ENCODE data around the gene USP21.

DNA sequence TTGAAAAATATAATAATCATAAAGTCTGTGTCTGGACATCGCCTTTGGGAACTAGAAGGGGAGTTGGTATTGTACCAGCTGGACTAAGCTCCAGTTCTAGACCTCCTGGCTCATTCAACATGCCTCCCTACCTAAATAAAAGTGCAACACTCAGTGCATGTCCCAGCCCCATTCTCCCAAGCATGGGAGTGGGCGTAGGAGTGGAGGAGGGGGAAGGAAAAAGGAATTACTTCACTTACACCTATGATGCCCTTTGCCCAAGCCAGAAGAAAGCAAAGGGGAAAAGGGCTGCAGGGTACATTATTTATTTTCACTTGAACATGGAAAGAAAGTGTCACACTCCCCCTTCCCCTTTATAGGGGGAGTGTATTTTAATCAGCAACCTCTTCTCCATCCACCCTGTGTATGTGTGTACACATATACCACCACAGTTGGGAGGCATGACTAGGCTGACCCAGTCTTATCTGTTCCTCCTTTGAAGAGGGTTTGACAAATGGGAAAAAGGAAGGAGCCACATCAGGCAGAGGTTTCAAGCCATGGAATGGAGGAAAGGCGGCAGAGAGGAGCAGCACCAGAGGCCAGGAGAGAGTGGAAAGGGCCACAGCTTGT lies 38.2 kb upstream of the USP21 start:
- TF ChIP-seq, protein P1, sequence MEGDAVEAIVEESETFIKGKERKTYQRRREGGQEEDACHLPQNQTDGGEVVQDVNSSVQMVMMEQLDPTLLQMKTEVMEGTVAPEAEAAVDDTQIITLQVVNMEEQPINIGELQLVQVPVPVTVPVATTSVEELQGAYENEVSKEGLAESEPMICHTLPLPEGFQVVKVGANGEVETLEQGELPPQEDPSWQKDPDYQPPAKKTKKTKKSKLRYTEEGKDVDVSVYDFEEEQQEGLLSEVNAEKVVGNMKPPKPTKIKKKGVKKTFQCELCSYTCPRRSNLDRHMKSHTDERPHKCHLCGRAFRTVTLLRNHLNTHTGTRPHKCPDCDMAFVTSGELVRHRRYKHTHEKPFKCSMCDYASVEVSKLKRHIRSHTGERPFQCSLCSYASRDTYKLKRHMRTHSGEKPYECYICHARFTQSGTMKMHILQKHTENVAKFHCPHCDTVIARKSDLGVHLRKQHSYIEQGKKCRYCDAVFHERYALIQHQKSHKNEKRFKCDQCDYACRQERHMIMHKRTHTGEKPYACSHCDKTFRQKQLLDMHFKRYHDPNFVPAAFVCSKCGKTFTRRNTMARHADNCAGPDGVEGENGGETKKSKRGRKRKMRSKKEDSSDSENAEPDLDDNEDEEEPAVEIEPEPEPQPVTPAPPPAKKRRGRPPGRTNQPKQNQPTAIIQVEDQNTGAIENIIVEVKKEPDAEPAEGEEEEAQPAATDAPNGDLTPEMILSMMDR (IDR thresholded peaks at IDR 0.05): no peak
- TF ChIP-seq POLR2AphosphoS5 (IDR thresholded peaks at IDR 0.05): no peak

Measured in esophagus muscularis mucosa (tissue), 3 donors.